Right lobe of liver (tissue), 6 donors: Measurements from ENCODE around the gene KLK15. TPM values are rescaled to one million over a fixed set of nuclear protein-coding genes. Genes with fewer than 3 reads are reported as not detected.

Experiments
- ATAC-seq, 4 donors: fragments of 200-7000 bp; cut with Tn5 transposase; one replicate each; pipeline ENCODE4 v1.9.1; 2020; ENCODE audit warnings: mild to moderate bottlenecking in 4 of 4, moderate library complexity in 4 of 4
- DNase-seq, 3 donors: peaks; one replicate each; pipeline ENCODE4 v3.0.0-alpha.2; 2020
- H3K27ac ChIP-seq, 3 donors: fragments of 200-600 bp; one replicate each; pipeline ENCODE4 v1.8.0; 2022
- H3K27me3 ChIP-seq, 2 donors: fragments of 200-600 bp; one replicate each; pipeline ENCODE4 v1.8.0; 2022
- H3K36me3 ChIP-seq, 4 donors: fragments of 200-600 bp; sonication (generic) in 1 of 4; one replicate each; pipeline versions ENCODE4 v1.5.1 to v1.8.0; 2017 to 2022; ENCODE audit warnings: control low read depth in 1 of 4
- H3K4me1 ChIP-seq, 4 donors: fragments of 200-600 bp; sonication (generic) in 1 of 4; one replicate each; pipeline versions ENCODE4 v1.5.1 to v1.8.0; 2017 to 2022; ENCODE audit warnings: control low read depth in 1 of 4
- H3K4me3 ChIP-seq, 3 donors: fragments of 200-600 bp; one replicate each; pipeline ENCODE4 v1.8.0; 2022
- H3K9me3 ChIP-seq, 4 donors: fragments of 200-600 bp; sonication (generic) in 1 of 4; one replicate each; pipeline versions ENCODE4 v1.5.1 to v1.8.0; 2017 to 2022; ENCODE audit warnings: control low read depth in 1 of 4
- POLR2A ChIP-seq: fragments of 450-650 bp; IDR thresholded peaks from one replicate; pipeline ENCODE4 v1.6.1; 2017; ENCODE audit warnings: antibody characterized with exemption, mild to moderate bottlenecking
- WGBS: methylation state at CpG from one replicate; pipeline ENCODE4 v1.1.6; 2018; ENCODE audit warnings: low coverage, low lambda C conversion rate; ENCODE audit not compliant: insufficient coverage; ENCODE audit errors: missing lambda C conversion rate; 5-methylcytosine and 5-hydroxymethylcytosine counted together
- intact Hi-C, 2 donors: fragments of 100-400 bp; cut with DNase I; formaldehyde crosslinking; loops; one replicate each; pipeline versions ENCODE4 v1.11.2 to v1.14.1; 2022
- total RNA-seq, 6 experiments: library from RNA; depleted of rRNA in 2 of 6; stranded (reverse); fragments of >200 nt in 2 of 6; fragmentation: NEBNext Ultra II Directional in 3 of 6; extraction: Animal tissue kit (Norgen Biotek cat#: 25700) in 3 of 6; gene quantifications; one replicate each; pipeline versions ENCODE4 v1.1.0 to v1.2.4, GENCODE V29; 2016 to 2023
- TF ChIP-seq, protein P1 (sequence below), 4 donors: fragments of 200-600 bp in 3 of 4; fragments of 450-650 bp in 1 of 4; IDR thresholded peaks; one replicate each; pipeline versions ENCODE4 v1.5.1 to v1.8.0; 2016 to 2022; ENCODE audit warnings: antibody characterized with exemption in 4 of 4, mild to moderate bottlenecking in 2 of 4
- donor health status: DM: no; HTN: yes; CAD: no.
- donor health status: DM: no; HTN: no; CAD: no.
- donor health status: DM: no; HTN: no; CAD: no.
- donor health status: DM: no; HTN: yes; CAD: no.
- donor health status: DM: no; HTN: yes; CAD: no.

KLK15 gene
- total RNA-seq, 6 experiments from 2014 or later = not detected

DNA sequence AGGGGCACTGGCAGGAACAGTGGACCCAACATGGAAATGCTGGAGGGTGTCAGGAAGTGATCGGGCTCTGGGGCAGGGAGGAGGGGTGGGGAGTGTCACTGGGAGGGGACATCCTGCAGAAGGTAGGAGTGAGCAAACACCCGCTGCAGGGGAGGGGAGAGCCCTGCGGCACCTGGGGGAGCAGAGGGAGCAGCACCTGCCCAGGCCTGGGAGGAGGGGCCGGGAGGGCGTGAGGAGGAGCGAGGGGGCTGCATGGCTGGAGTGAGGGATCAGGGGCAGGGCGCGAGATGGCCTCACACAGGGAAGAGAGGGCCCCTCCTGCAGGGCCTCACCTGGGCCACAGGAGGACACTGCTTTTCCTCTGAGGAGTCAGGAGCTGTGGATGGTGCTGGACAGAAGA lies 44.0 kb upstream of the KLK15 start:
- no peak for ATAC-seq
- TF ChIP-seq, protein P1, sequence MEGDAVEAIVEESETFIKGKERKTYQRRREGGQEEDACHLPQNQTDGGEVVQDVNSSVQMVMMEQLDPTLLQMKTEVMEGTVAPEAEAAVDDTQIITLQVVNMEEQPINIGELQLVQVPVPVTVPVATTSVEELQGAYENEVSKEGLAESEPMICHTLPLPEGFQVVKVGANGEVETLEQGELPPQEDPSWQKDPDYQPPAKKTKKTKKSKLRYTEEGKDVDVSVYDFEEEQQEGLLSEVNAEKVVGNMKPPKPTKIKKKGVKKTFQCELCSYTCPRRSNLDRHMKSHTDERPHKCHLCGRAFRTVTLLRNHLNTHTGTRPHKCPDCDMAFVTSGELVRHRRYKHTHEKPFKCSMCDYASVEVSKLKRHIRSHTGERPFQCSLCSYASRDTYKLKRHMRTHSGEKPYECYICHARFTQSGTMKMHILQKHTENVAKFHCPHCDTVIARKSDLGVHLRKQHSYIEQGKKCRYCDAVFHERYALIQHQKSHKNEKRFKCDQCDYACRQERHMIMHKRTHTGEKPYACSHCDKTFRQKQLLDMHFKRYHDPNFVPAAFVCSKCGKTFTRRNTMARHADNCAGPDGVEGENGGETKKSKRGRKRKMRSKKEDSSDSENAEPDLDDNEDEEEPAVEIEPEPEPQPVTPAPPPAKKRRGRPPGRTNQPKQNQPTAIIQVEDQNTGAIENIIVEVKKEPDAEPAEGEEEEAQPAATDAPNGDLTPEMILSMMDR (IDR thresholded peaks at IDR 0.05) = no peak
- no peak for TF ChIP-seq POLR2A
- 14% methylated on average over 5 of the region's 8 CpGs for WGBS

DNA sequence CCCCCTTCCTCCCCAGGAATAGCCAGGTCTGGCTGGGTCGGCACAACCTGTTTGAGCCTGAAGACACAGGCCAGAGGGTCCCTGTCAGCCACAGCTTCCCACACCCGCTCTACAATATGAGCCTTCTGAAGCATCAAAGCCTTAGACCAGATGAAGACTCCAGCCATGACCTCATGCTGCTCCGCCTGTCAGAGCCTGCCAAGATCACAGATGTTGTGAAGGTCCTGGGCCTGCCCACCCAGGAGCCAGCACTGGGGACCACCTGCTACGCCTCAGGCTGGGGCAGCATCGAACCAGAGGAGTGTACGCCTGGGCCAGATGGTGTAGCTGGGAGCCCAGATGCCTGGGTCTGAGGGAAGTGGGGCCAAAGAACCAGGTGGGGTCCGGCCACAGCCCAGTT lies 43.1 kb upstream of the KLK15 start:
- intact Hi-C loops = no loop called here
- no peak for TF ChIP-seq POLR2A
- no peak for DNase-seq

More for the DNA sequence above, 44.0 kb upstream of the KLK15 start:
- no peak for DNase-seq
- Histone ChIP-seq H3K27ac (no peak overlapping the region), H3K36me3 (no peaks in the 10 kb centered on the region), H3K4me3 (no peak overlapping the region), H3K9me3 (no peaks in the 10 kb centered on the region), H3K27me3 (no peaks in the 10 kb centered on the region), H3K4me1 (no peaks in the 10 kb centered on the region)
- intact Hi-C loops = no loop called here

GRCh38 chr19:50875795-50876422 lies 42.5 kb upstream of the KLK15 start:
- H3K27me3 ChIP-seq = no peaks in the 10 kb centered on the region

More for the DNA sequence above, 43.1 kb upstream of the KLK15 start:
- no peak for ATAC-seq
- Histone ChIP-seq H3K27me3 (no peaks in the 10 kb centered on the region), H3K36me3 (no peaks in the 10 kb centered on the region), H3K4me1 (no peaks in the 10 kb centered on the region), H3K27ac (no peak overlapping the region), H3K9me3 (no peaks in the 10 kb centered on the region), H3K4me3 (no peak overlapping the region)
- WGBS = 58% methylated on average over 2 of the region's 7 CpGs

GRCh38 chr19:50874211-50874610 lies 40.8 kb upstream of the KLK15 start:
- WGBS = 17% methylated on average over 1 of the region's 5 CpGs
- intact Hi-C loops = no loop called here
- H3K27me3 ChIP-seq = no peaks in the 10 kb centered on the region
- H3K27ac ChIP-seq = no peak overlapping the region
- H3K4me1 ChIP-seq = no peaks in the 10 kb centered on the region
- ATAC-seq (no peak), DNase-seq (no peak)
- TF ChIP-seq POLR2A = no peak
- no peaks in the 10 kb centered on the region for H3K9me3 ChIP-seq
- H3K36me3 ChIP-seq = no peaks in the 10 kb centered on the region
- no peak overlapping the region for H3K4me3 ChIP-seq

More at GRCh38 chr19:50875795-50876422, 42.5 kb upstream of the KLK15 start:
- H3K27ac ChIP-seq = no peak overlapping the region
- H3K9me3 ChIP-seq = no peaks in the 10 kb centered on the region
- no peak overlapping the region for H3K4me3 ChIP-seq
- H3K36me3 ChIP-seq = no peaks in the 10 kb centered on the region
- ATAC-seq (no peak), DNase-seq (no peak)
- 16% methylated on average over 6 of the region's 9 CpGs for WGBS
- intact Hi-C loops = no loop called here
- no peaks in the 10 kb centered on the region for H3K4me1 ChIP-seq
- TF ChIP-seq POLR2A = no peak
- TF ChIP-seq, protein P1 (IDR thresholded peaks at IDR 0.05) = no peak

DNA sequence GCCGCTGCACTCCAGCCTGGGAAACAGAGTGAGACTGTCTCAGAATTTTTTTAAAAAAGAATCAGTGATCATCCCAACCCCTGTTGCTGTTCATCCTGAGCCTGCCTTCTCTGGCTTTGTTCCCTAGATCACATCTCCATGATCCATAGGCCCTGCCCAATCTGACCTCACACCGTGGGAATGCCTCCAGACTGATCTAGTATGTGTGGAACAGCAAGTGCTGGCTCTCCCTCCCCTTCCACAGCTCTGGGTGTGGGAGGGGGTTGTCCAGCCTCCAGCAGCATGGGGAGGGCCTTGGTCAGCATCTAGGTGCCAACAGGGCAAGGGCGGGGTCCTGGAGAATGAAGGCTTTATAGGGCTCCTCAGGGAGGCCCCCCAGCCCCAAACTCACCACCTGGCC lies 39.7 kb upstream of the KLK15 start, which contains the start of gene KLK2:
Gene KLK2 (plus strand): TSS at position 384 of the 400 bp plus-strand sequence. CDS start 35 bp downstream, outside the sequence.
- H3K27me3 ChIP-seq = no peaks in the 10 kb centered on the region
- H3K36me3 ChIP-seq = no peaks in the 10 kb centered on the region
- no peak within 1 kb of the TSS for H3K4me3 ChIP-seq
- intact Hi-C loops = no loop called here
- ATAC-seq = no peak
- WGBS = 40% methylated on average over 1 of the region's 3 CpGs
- no peaks in the 10 kb centered on the region for H3K4me1 ChIP-seq
- no peak for DNase-seq
- no peaks in the 10 kb centered on the region for H3K9me3 ChIP-seq
- H3K27ac ChIP-seq = no peak within 1 kb of the TSS
- TF ChIP-seq, protein P1 (IDR thresholded peaks at IDR 0.05) = no peak
- TF ChIP-seq POLR2A = no peak
